NCI-H524 treated with DMSO at 0.1 percent for 48 hours (cell line): Measurements from ENCODE around the gene TSHZ3.

ENCODE experiments used
- DNase-seq: peaks from one replicate; lab custom pipeline; 2025; lab: John Stamatoyannopoulos, UW

Gene TSHZ3

GRCh38 chr19:31286491-31286890 is 62.7 kb downstream of the TSHZ3 start:
- DNase-seq, result no peak

DNA sequence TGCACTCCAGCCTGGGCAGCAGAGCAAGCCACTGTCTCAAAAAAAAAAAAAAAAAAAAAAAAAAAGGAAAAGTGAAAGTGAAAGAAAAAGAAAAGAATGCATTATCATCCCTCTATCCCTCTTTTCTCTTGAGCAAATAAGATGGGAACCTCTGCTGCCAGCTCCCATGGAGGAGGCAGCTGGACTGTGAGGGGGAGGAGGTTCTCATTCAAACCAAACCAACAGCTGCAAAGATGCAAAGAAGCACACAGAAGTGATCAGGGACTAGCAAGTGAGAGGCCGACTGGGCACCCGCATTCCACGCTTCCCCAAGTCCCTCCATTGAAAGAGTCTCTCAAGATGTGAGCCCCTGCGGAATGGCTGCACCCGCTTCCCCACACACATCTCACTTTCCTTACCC is 63.5 kb downstream of the TSHZ3 start:
- no peak for DNase-seq

- no peak for DNase-seq
Observed at GRCh38 chr19:31284621-31285020, 64.6 kb downstream of the TSHZ3 start.

GRCh38 chr19:31283701-31284100 is 65.5 kb downstream of the TSHZ3 start:
- DNase-seq, result no peak

GRCh38 chr19:31282346-31282745 is 66.9 kb downstream of the TSHZ3 start:
- no peak for DNase-seq

DNA sequence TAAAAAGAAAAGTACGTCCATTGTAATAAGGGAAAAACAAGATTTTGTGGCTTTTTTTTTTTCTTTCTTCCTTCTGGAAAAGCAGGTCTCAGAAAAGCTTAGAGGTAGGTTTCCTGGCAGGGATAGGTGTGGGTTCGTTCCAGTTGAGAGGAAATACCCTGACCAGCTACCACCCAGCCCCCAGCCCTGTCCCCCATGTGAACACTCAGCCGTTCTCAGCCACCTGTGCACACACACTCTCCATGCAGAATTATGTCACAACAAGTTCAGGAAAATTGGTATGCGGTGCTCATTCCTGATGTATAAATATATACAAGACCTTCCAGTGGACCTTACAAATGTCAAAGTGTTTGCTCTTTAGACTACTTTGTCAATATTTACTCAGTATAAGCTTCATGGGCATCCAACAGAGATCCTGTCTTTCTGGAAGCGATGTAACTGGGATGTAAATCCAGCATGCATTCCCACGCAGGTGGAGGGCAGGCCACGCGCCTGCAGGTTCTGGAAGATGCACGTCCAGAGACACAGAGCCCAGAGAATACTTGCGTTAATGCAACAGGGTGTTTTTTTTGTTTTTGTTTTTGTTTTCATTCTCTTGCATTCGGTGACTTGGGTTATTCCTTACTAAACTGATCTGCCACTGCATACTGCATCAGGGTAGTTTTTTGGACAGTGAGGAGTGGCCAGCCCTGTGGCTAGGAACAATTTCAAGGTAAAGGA is 68.8 kb downstream of the TSHZ3 start:
- DNase-seq, result no peak

DNA sequence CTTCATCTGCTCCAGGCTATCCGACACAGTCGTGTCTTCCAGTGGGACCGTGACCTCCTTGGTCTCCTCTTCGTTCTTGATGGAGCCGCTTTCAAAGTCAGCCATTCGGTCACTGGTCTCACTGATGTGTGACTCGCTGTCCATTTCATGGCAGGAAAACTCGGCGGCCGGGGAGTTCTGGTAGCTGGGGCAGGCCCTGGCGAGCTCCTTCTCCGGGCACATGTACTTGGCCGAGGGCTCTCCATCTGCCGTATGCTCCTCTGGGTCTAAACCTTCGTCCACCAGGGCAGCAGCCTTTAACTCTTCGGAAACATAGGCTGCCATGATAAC is 69.8 kb downstream of the TSHZ3 start:
- DNase-seq, result no peak

GRCh38 chr19:31278555-31279435 is 70.4 kb downstream of the TSHZ3 start:
- no peak for DNase-seq

DNA sequence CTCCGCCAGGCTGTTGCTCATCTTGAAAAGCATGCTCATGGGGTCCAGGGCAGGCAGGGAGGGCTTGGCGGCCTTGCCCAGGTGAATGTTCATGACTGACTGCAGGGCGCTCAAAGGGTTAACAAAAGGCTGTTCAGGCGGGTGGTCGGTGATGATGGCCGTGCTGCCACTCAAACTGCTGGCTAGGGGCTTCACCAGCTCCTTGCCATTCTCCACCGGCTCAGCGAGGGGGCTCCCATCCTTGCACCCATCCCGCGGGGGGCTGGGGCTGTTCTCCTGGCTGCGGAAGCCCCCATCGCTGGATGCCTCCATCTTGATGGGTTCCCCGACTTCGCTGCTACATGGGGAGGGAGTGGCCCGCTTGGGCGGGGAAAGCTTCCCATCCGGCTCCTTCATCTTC is 71.7 kb downstream of the TSHZ3 start:
- DNase-seq, result no peak

DNA sequence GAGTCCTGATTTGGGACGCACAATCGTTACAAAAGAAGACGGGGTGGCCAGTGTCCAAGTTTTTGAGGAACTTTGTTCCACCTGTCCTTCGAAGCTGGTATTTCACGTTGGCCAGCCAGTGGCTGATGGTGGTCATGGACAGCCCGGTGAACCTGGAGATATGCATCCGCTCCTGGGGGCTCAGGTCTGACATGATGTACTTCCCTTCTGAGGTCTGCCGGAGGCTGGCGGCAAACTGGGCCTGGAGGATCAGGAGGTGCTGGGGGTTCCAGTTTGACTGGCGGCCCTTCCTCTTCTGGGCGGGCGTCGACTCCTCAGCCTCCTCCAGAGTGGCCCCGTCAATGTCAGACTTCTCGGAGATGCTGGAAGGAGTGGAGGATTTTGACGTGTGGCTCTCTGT is 72.4 kb downstream of the TSHZ3 start:
- no peak for DNase-seq

- DNase-seq, result no peak
Observed at GRCh38 chr19:31275068-31275334, 74.2 kb downstream of the TSHZ3 start.

DNA sequence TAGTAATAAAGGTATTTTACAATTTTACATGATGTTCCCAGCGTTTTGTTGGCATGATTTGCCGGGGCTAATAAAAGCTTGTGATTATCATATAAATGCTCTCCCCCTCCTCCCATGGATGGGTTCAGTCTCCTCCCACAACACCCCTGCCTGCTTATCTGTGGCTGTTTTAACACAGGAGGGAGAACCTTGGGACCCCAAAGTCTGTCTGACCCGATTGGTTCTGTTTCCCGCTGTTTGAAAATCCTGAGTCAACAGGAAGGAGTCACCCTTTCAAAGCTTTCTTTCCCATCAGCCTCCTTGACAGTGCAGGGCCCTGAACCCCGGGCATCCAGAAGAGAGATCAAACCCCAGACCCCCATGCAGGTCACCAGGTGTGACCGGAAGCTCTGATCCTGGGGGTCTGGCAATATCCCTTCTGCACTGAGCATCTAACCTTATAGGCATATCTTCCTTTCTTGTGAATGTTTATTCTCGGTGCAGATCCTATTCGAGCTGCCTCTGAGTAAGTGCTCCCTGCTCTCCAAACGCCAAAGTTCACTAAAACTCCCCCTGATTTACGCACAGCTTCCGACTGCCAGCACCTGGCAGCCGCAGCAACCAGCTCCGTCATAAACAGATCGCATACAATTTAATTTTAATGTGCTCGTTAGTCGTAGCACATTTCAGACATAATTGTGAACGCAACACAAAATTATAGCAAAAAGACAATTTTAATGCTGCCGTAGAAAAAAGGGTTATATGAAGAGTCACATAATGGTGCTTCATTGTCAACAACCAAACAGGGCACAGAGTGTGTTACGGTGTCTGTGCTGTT is 74.8 kb downstream of the TSHZ3 start:
- no peak for DNase-seq

DNA sequence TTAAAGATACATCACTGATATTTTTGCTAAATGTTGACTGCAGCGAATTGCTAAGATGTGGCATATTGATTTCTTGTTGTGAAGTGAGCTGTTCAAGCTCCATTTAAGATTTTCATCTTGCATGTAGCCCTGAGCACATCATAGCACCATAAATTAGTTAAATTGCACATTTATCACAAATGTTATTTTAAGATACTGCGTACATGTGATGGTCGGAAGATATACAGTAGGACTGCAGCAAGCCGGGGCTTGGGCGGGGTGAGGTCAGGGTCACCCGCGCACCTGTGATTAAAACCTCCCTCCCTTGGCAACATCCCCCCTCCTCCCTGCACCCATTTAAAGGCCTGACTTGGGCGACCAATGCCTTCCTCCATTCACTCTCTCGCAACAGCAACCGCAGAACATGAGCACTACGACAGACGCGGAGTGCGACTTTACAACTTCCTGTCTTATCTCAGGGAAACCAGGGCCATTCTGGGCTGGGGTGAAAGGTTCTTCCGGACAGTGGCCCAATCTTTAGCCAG is 76.6 kb downstream of the TSHZ3 start:
- no peak for DNase-seq

- no peak for DNase-seq
Observed at GRCh38 chr19:31271306-31271911, 77.8 kb downstream of the TSHZ3 start.

- no peak for DNase-seq
Observed at GRCh38 chr19:31270897-31271296, 78.3 kb downstream of the TSHZ3 start.

DNA sequence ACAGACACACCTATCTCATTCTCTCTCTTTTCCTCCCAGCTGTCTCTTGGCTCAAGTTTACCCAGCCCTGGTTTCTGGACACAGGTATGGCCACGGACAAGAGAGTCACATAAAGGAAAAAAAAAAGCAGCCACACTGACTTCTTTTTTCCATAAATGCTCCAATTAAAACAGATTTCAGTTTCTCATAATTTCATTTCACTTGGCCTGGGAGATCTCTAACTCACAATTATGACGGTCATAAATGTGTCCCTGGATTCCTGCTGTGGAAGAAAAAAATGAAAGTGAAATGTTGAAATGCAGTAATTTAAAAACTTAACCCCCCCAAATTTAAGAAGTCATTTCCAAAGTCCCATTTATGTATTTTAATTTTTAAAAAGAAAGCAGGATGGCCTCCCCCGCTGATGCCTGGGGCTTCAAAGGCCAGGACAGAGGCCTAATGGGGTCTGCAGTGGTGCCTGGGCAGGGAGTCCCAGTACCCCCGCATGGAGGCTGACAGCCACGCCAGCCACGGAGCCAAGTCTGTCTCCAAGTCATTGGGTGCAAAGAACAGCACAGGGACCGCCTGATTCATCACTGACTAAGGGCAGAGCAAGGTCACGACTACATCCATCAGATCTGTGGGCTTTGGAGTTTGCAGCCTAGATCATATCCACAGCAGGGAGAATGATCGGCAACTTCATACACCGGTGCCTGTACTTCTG is 79.7 kb downstream of the TSHZ3 start:
- DNase-seq, result no peak

DNA sequence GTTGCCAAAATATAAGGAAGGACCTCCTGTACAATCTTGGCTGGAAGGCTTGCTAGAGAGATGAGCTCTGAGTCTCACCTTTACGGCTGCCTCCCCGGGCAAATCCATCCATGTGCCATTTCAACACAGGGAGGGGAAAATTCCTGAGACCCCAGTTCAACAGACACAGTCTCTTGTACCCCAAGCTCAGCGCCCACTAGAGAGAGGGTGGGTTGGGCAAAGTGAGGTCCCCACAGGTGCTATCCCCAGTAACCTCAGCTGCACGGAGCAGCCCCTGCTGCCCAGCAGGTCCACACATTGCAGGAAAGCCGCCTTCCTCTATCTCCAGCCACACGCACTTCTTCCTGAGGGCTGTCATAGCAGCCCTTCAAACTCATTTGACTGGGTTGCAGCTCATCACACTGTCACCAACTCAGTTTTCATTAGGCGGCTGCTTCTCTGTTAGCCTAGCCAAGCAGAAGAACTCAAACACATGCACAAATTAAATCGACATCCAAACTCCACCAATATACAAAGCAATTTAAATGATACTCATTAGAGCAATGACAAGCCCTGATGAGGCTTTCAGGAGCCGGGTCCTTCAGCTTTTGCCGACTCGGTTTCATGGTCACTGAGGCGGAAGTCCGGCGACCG is 80.4 kb downstream of the TSHZ3 start:
- no peak for DNase-seq

GRCh38 chr19:31266731-31267130 is 82.5 kb downstream of the TSHZ3 start:
- no peak for DNase-seq

- DNase-seq, result no peak
Observed at GRCh38 chr19:31266196-31266595, 83.0 kb downstream of the TSHZ3 start.

DNA sequence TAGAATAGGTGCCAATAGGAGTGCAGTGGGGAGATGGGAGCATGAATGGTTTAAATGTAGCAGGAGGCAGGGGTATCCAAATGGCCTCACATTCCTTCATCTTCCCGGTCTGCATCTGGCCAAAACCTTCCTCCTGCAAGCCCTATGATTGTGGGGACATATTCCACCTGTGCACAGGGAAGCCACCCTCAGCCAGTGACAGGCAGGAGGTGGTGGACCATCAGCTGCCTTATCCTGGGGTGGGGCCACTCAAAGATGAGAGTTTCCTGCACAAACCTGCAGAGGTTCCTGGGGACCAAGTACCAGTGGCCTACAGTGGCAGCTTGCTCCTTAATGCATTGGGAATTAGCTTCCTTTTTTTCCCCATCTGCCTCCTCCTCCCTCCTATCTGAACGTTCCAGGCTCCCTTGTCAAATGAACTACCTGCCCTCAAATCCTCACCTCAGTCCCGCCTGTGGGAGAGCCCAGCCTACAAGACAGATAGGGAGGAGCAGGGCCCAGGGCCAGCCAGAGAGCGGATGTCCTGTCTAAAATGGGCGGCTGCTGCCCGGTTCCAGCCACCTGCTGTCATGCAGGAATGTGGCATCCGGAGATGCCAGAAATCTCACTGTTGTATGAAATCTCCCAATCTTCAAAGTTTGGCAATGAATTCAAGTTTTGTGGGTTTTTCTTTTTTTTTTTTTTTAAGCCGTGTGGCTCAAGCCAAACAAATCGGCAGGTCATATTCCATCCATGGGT is 85.0 kb downstream of the TSHZ3 start:
- DNase-seq, result no peak

DNA sequence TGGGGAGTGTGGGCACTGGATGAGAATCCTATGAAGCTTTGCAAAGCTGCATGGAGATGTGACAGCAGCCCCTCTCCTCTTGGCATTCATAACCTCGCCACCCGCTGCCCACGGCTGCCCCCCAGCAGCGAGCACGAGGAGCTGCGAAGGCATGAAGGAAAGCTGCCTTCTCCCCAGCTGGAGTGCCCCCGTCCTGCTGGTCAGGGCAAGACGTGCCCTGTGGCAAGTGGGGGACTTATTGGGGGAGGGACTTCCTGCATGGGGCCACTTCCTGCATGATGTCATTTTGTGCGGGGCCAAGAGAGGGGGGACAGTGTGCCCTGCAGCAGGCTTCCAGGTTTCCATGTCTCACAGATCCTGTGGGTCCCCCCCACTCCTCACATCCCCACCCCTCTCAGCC is 85.9 kb downstream of the TSHZ3 start:
- no peak for DNase-seq
